Stimulated activated CD4-positive, alpha-beta T cell treated with anti-CD3 and anti-CD28 coated beads, Interleukin-1b, Interleukin-23, amount 100 ng/mL, for 24 hours (primary cell): ENCODE data around the gene HCFC1.

Experiments used
- DNase-seq, 4 experiments: peaks; one replicate each; pipeline ENCODE4 v3.0.0-alpha.2; 2020; ENCODE audit warnings: low read depth in 4 of 4, low spot score in 1 of 4

The HCFC1 gene

DNA sequence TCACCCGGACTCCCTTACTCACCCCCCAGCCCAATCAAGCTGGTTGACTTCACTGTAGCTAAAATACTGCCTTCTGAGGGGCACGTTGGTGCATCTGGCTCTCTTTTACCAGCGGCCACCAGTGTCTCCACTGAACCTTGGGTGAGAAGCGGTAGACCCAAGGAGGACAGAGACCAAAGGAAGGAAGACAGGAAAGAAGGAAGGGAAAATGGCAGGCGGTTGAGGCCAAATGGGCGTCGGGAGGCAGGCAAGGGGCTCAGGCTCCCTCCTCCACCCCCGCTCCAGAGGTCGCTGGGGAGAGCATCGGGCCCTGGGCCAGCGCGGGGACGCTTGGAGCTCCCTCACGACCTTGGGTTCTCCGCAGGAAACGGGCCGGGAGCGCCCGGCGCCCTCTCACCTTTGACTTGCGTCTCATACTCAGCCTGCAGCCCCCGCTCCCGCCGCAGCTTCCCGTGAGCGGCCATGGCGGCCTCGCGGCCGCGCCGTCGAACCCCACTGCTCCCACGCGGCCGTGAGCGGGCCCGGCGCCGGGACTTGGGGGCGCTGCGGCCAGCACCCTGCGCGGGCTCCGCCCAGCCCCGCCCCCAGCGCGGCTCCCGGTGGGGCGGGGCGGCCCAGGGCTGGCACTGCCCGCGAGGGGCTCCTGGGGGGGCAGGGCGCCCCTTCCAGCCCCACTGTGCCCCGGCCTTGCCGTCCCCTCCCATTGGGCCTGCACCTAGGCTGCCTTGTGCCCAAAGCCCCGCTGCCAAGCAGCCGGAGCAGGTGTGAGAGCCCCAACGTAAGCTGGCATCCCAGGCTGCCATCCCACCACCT lies 45.7 kb downstream of the HCFC1 start, which contains the start of gene ARHGAP4:
TSS of gene ARHGAP4 (minus strand) at position 526 of the 813 bp plus-strand sequence. CDS start at position 464, 62 bp downstream.
- peak in 1 of 4 experiments; percentile 16 for DNase-seq

DNA sequence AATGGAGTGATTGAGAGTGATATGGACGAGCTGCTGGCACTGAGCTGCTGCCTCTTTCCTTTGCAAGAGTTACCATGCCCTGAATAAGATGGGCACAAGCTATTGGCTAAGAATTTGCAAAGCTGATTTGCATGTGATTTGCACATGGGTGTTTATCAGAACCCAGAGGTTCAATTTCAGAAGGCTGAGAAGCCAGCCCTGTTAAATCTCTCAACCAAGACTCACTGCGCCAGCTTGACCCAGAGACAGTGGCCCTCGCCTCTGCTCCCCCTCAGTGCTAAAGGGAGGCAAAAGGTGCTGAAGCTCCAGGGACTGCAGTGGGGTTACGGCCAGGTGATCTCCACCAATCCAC lies 46.3 kb downstream of the HCFC1 start:
- no peak for DNase-seq

DNA sequence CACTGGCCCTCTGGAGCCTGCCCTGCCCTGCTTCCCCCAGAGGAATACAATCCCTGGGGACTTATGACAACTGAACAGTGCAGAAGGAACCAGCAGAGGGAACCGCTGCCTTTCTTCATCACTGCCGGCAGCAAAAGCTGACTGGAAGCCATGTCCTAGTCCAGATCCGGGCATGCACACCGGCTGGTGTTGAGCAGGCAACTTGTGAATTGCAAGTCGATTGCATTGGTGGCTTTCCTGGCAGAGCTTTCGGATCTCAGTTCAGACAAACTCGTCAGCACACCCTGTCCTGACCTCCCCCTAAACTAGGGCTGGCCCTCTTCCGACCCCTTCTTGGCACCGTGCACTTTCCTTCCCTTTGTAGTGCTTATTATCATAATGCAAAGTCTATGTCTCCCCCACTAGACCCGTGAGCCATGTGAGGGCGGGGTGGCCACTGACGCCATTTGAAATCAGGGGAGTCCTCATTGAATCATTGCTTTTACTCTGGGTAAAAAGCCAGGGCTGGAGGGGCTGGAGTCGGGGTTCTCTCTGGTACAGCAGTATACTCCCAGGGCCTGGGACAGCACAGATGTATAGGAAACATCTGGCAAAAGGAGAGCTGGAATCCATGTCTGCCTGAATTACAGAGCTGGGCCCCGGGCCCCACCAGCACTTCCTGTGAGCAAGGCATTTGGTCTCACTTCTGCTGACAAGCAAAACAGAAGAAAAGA lies 47.3 kb downstream of the HCFC1 start:
- DNase-seq, result no peak

DNA sequence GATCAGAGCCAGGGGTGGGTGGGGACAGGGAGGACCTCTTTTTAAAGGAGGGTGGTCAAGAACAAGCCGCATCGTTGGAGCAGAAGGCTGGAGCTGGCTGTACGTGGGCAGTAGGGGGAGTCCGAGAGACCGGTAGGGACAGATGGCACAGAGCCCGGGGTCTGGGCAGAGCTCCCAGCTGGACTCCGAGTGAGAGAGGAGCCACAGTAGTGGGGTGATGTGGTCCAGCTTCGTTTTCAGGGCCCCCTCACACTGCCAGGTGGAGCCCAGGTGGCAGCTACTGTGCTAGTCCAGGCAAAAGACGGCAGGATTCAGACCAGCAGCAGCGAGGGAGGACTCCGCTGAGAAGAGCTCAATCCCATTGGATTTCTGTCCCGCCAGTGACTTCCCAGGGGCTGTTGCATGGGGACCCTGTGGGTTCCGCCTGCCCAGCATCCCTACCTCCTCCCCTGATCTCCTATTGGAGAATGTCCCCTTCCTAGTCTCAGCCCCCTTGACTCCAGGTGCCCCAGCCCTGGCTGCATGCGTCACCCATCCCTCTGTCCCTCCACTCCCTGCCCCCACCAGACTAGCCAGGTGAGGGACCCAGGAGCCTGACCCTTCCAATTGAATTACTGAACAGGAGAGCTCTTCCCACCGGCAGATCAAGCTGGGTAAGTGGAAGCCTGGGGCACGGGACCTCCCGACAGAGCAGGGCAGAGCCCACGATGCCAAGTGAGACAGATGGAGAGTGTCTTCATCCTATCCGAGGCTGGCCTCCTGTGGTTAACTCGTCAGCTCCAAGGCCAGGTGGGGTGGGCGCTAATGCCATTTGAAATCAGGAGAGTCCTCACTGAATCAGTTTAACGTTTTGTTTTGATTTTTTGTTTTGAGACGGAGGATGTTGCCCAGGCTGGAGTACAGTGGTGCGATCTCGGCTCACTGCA lies 48.4 kb downstream of the HCFC1 start:
- no peak for DNase-seq

DNA sequence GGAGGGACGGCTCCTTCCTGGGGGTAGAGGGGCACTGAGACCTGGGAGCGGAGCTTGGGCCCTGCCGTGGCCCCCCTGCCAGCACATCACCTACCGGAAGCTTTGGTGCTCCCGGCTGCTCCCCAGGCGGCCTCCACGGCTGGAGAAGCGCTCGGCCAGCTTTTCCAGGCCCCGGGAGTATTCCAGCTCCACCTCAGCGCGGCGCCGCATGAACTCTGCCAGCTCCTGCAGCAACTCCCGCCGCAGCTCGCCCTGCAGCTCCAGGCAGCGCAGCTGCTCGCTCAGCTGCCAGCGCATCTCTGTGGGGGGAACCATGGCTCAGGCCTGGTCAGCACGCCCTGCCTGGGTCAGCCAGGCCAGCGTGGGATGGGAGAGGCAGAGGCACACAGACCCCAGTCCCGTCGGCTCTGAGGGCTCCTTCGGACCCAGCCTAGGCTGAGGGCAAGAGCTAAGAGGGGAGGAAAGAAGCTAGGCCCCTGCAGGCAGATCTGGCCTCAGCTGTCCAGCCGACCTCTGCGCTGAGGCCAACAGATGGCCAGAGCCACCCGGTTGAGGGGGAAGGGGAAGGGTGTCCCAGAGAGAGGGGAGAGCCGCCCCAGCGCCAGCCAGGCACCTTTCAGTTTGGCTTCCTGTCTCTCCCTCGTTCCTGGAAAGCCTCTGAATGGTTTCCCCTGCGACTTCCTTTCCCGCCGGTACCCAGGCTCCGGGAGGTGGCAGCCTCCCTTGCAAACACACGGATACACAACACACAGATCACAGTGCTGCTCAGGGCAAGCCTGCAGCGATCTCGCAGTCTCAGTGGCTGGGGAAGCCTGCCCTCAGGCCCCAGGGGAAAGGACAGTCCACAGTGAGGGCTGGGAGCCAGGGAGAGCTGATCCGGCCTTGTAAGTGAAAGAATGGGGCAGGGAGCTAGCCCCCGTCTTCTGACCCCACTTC lies 49.8 kb downstream of the HCFC1 start:
- DNase-seq, result no peak

DNA sequence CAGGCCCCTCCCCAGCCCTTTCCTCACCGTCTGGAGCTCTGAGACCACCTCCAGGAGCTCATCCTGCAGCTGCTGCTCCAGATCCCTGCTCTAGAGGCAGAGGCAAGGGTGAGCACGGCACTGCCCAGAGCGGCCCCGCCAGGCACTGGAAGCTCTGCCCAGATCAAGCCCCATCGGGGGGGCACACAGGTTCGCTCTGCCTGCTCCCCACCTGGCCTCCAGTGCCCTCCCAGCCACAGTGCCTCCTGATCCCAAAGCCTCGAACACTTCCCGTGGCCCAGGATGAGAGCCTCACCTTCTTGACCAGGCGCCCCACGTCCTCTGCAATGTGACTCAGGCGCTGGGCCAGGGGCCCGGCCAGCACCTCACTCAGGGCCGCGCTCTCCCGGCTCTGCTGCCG lies 50.5 kb downstream of the HCFC1 start:
- no peak for DNase-seq

DNA sequence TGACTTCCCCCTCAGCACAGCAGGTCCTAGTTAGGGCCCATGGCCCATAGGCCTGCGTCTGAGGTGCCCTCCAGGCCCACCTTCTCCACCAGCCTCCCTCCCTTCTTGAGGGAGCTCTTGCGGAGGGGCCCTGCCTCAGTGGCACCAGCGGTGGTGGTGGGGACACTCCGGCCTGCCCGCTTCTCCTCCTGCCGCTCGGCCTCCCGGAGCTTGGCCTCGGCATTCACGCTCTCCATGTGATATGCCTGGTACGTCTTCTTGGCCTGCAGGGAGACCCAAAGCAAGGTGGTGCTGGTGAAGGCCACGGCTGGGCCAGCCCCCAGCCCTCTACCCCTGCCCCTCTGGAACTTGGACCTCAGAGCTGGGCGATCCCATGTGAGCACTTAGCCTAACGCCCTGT lies 51.1 kb downstream of the HCFC1 start:
- no peak for DNase-seq

DNA sequence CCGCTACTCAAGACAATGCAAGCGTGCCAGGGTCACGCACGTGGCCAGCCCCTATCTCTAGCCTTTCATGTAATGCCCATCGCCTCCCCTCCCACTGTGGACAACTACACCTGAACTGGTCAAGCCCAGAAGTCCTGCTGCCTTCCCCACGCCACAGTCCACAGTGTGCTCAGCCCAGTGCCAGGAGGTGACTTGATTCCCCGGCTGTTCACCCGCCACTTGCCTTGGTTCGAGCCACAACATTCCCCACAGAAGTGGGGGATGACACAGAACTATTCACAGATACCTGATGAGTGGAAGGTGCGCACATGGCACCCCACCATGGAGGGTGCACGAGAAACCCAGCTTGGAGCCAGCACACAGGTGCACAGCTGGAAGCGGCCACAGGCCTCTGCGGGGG lies 52.3 kb downstream of the HCFC1 start:
- no peak for DNase-seq

DNA sequence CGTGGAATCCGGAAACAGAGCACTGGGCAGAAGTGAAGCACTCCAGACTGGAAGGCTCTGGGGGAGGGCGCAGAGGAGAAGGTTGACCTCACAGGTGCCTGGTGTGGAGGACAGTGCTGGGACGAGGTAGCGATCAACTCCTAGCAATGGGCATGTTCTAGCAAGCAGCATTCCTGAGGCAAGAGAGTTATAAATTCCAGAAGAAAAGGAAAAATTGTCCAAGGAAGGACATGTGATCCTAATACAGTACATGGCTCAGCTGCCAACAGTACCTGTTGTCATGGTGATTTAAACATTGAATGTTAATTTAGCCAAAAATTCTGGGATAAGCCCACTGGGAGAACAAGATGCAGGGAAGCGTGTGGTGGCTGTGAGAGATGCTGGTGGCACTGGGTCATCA lies 53.7 kb downstream of the HCFC1 start:
- DNase-seq, result no peak

DNA sequence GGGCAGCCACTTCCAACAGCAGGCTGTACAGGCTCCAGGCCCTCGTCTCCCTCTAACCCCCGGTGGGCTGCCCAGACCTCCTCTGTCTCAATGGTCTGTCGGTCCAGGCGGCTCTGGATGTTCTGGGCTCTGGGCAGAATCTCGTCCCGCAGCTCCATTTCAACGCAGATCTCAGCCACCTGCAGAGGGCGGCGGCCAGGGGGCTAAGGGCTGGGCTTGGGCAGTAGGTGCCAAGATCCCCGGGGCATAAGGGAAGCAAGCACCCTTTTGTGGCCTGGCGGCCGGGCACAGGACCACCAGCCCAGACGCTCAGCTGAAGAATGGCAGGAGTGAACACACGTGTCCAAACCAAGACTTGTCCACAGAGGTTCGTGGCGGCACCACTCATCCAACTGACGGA lies 57.9 kb downstream of the HCFC1 start:
- DNase-seq, result no peak

DNA sequence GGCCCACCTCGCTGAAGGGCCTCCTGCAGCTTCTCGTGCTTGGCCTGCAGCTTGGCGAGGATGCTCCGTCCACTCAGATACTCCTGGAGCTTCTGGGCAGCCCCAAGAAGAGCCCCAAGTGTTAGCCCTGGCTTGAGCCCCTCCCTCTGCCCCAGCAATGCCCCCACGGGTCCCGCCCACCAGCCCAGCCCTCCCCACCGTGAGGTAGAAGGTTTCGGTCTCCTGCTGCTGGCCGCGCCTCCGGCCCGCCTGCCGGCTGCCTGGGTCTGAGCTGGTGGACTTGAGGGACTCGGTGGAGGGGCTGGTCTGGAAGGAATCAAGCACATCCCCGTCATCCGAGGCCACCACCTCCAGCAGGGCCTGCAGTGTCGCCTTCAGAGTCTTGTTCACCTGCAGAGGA lies 58.4 kb downstream of the HCFC1 start:
- no peak for DNase-seq

DNA sequence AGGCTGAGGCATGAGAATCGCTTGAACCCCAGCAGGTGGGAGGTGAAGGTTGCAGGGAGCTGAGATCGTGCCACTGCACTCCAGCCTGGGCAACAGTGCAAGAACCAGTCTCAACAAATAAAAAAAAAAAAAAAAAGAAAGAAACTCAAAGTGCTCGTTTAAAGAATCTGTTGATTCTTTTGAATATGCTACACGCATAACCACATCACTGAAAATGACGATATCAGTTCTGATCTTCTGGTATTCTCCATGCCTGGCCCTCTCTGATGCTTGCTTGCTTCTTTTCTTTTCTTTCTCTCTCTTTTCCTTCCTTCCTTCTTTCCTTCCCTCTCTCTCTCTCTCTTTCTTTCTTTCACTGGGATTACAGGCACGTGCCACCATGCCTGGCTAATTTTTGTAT lies 59.8 kb downstream of the HCFC1 start:
- DNase-seq, result no peak

DNA sequence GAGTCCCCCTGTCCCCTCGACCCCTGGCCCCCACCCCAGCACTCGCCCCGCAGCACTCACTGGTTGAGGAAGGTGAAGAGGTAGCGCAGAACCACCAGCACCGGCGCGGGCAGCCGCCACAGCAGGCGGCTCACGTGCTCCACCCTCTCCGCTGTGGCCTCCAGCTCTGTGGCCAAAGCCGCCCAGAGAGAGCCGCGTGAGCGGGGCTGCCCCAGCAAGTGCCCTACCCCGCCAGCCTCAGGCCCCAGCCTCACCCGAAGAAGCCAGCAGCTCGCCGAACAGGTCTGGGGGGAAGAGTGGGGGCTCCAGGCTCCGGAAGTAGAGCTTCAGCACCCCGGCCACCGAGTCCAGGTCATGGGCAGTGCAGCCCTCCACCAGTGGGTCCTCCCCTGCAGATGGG lies 61.2 kb downstream of the HCFC1 start:
- DNase-seq, result no peak

DNA sequence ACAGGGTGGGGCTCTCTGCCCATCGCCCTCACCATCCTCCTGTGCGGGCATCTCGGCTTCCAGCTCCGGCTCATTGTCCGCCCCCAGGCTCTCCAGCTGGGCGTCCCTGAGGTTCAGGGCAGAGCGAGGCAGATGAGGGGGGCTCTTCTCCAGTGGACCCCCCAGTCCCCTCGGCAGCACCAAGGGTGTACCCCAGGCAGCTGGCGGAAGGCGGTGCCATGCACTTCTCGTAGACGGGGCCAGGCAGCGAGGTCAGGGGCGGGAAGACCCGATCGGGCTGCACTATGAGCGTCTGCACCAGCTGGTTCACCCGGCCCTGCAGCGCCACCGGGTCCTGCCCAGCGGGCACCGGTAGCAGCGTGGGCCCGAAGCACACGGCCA lies 61.6 kb downstream of the HCFC1 start:
- no peak for DNase-seq

DNA sequence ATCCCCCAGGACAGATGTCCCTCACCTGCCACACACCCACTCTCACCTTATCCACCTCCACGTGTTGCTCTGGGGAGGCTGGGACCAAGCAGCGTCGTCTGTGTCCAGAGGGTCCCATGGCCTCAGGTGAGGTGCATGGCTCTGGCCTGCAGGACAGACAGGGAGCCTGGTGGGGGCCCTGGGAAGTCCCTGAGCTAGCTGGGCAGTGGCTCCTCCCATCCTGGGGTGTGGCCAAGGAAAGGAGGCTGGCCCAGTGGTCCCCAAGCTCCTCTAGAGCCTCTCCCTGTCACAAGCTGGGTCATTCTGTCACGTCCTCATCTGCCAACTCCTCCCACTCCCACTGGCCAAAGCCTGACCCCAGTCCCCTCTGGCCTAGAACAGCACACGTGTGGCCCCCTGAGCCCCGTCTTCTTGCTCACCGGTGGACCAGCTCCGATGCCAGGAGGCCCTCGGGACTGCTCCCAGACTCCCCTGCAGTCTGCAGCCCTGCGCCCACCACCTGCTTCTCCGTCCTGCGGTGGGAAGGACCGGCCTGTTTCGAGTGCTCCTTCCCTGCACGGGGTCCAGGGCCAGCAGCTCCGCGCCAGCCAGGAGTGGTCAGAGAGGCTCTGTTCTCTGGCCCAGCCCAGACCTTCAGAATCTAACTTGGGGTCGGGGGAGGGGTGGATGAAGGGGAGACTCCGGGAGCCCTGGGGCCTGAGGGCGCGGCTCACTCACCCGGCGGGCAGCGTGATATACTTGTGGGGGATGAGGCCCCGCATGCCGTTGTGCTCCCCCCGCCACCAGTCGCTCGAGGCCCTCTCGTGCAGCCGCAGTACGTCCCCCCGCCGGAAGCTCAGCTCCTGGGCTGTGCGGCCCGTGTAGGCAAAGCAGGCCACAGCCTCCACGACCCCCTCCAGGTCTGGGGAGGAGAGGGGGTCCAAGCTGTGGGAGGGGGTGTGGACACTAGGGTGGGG lies 62.3 kb downstream of the HCFC1 start:
- DNase-seq, result no peak

DNA sequence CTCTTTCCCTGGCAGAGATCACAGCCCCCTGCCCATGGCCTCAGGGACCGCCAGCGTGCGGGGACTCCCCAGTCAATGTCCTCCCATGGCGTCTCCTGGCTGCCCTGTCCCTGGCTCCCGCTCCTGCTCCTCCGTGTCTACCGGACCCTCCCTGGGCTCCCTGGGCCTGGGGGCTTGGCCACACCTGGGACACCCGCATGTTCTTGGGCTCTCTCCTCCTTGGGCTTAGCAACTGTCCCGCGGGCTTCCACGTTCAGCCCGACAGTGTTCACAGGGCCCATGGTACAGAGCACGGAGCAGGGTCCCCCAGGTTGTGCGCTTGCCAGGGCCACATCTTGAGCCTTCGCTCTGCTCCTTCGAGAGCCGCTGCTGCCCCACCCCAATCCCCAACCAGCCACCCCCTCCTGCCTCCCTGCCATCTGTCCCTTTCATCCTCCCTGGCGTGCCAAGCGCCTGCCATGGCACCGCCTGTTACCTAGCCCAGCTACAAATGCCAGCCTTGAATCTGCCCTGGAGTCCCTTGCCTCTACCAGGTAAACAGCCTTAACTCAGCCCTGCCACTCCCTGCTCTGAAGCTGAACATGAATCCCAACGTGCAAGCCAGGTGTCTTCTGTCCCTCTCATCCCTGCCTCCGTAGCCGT lies 63.3 kb downstream of the HCFC1 start:
- DNase-seq, result no peak

DNA sequence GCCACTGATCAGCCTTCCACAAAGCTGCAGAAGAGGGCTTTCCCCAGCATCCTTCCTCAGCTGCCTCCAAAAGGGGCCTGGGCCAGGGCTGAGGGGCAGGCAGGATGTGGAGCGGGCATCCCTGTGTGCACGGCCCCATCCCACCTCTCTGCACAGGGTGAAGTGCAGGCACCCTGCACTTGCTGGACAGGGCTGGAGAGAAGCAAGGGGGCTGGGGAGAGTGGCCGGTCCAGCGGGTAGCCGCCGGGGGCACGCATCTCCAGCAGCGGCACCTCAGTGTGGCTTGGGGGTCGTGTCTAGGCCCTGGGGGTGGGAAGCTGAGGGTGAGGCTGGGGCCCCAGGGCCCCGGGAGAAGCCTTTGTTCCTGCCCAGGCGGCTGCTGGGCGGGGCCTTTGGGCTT lies 64.2 kb downstream of the HCFC1 start:
- DNase-seq, result no peak

DNA sequence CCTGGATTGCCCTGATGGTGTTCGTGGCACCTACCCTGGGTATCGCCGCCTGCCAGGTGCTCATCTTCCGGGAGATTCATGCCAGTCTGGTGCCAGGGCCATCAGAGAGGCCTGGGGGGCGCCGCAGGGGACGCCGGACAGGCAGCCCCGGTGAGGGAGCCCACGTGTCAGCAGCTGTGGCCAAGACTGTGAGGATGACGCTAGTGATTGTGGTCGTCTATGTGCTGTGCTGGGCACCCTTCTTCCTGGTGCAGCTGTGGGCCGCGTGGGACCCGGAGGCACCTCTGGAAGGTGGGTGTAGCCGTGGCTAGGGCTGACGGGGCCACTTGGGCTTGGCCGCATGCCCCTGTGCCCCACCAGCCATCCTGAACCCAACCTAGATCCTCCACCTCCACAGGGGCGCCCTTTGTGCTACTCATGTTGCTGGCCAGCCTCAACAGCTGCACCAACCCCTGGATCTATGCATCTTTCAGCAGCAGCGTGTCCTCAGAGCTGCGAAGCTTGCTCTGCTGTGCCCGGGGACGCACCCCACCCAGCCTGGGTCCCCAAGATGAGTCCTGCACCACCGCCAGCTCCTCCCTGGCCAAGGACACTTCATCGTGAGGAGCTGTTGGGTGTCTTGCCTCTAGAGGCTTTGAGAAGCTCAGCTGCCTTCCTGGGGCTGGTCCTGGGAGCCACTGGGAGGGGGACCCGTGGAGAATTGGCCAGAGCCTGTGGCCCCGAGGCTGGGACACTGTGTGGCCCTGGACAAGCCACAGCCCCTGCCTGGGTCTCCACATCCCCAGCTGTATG lies 65.3 kb downstream of the HCFC1 start:
- no peak for DNase-seq
